Gastroesophageal sphincter (tissue), 4 donors: ENCODE results near the gene THRSP. TPM values are rescaled to one million over a fixed set of nuclear protein-coding genes. Genes with fewer than 3 reads are reported as not detected.
A peak's percentile ranks its signal among the peaks of the same experiment; 100 is the strongest.

ENCODE experiments used
- ATAC-seq: fragments of 150-250 bp; one replicate; pipeline ENCODE4 v1.9.1; 2016; ENCODE audit warnings: mild to moderate bottlenecking, moderate library complexity
- H3K27ac ChIP-seq, 4 donors: fragments of 200-600 bp; sonication (generic) in 3 of 4; 1 replicate in 3 of 4; 2 replicates in 1 of 4; pipeline ENCODE4 v1.5.1; 2016 to 2019
- H3K27me3 ChIP-seq: fragments of 200-600 bp; sonication (generic); one replicate; pipeline ENCODE4 v1.5.1; 2019
- H3K36me3 ChIP-seq, 2 donors: fragments of 200-600 bp; sonication (generic); one replicate each; pipeline ENCODE4 v1.5.1; 2019; ENCODE audit warnings: control low read depth in 1 of 2
- H3K4me1 ChIP-seq, 3 donors: fragments of 200-600 bp; sonication (generic); 1 replicate in 2 of 3; 2 replicates in 1 of 3; pipeline ENCODE4 v1.5.1; 2016 to 2019; ENCODE audit warnings: control low read depth in 2 of 3
- H3K4me3 ChIP-seq, 2 donors: fragments of 200-600 bp; sonication (generic); one replicate each; pipeline ENCODE4 v1.5.1; 2019; ENCODE audit warnings: mild to moderate bottlenecking in 1 of 2, moderate library complexity in 1 of 2
- H3K9me3 ChIP-seq, 3 donors: fragments of 200-600 bp; sonication (generic); one replicate each; pipeline ENCODE4 v1.5.1; 2017 to 2019; ENCODE audit warnings: control low read depth in 2 of 3
- CTCF ChIP-seq, 4 experiments: fragments of 200-600 bp in 2 of 4; fragments of 450-650 bp in 2 of 4; sonication (generic) in 1 of 4; IDR thresholded peaks; one replicate each; pipeline ENCODE4 v1.5.1; 2017 to 2019; ENCODE audit warnings: antibody characterized with exemption in 4 of 4, mild to moderate bottlenecking in 2 of 4, moderate library complexity in 2 of 4
- EP300 ChIP-seq: sonication (generic); formaldehyde crosslinking; IDR thresholded peaks from one replicate; pipeline ENCODE4 v1.6.1; 2017; ENCODE audit warnings: antibody characterized with exemption, mild to moderate bottlenecking
- POLR2A ChIP-seq, 2 donors: fragments of 450-650 bp; IDR thresholded peaks; one replicate each; pipeline ENCODE4 v1.6.1; 2017; ENCODE audit warnings: antibody characterized with exemption in 2 of 2, mild to moderate bottlenecking in 2 of 2, moderate library complexity in 1 of 2
- POLR2AphosphoS5 ChIP-seq: sonication (generic); formaldehyde crosslinking; IDR thresholded peaks from one replicate; pipeline ENCODE4 v1.6.1; 2017; ENCODE audit warnings: antibody characterized with exemption
- WGBS, 2 donors: methylation state at CpG; one replicate each; pipeline ENCODE4 v1.1.5; 2018; ENCODE audit warnings: low coverage in 1 of 2; 5-methylcytosine and 5-hydroxymethylcytosine counted together
- total RNA-seq, 4 donors: library from RNA; depleted of rRNA; stranded (reverse); fragments of >200 nt; gene quantifications; one replicate each; pipeline ENCODE4 v1.1.0, GENCODE V29; 2016

The THRSP gene
- total RNA-seq, 4 donors from 2014 or later = 2.0 TPM; not detected in 3

DNA sequence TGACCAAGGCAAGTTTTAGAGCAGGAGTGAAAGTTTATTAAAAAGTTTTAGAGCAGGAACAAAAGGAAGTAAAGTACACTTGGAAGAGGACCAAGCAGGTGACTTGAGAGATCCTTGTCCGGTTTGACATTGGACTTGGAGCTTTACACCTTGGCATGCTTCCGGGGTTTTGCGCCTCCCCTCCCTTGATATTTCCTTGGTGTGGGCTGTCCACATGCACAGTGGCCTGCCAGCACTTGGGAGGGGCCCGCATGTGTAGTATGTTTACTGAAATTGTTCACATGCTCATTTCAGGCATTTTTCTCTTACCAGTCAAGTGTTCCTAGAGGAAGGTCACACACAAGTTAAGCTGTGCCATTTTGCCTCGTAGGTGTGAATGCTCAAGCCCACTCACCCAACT, 19.0 kb upstream of the THRSP start:
- Histone ChIP-seq H3K36me3 (no peaks in the 10 kb centered on the region), H3K9me3 (no peaks in the 10 kb centered on the region), H3K27me3 (no peaks in the 10 kb centered on the region), H3K4me1 (peaks cover 0 to 32% (median 0%) of the 10 kb centered on the region in 3 donors), H3K27ac (no peak overlapping the region), H3K4me3 (no peak overlapping the region)
- WGBS, 2 donors = 98 to 100% methylated on average over 2 to 5 of the region's 5 CpGs
- no peak for ATAC-seq
- TF ChIP-seq CTCF (IDR thresholded peaks at IDR 0.05) = no peak
- no peak for TF ChIP-seq POLR2AphosphoS5
- no peak for TF ChIP-seq POLR2A (IDR thresholded peaks at IDR 0.05)
- TF ChIP-seq EP300 = no peak

GRCh38 chr11:78045851-78046485, 17.7 kb upstream of the THRSP start:
- Histone ChIP-seq H3K27me3 (no peaks in the 10 kb centered on the region), H3K4me3 (peak overlapping the region; percentile 41 to 55), H3K36me3 (no peaks in the 10 kb centered on the region), H3K27ac (peak overlapping the region; percentile 19 to 81 (median 79)), H3K4me1 (peaks cover 0 to 19% (median 0%) of the 10 kb centered on the region in 3 donors), H3K9me3 (no peaks in the 10 kb centered on the region)
- WGBS, 2 donors = 0% methylated on average over 5 to 18 of the region's 28 CpGs
- peak; percentile 93 for ATAC-seq
- TF ChIP-seq EP300 (no peak), POLR2A (IDR thresholded peaks at IDR 0.05) (no peak), CTCF (IDR thresholded peaks at IDR 0.05) (peak; percentile 94 to 99 (median 96)), POLR2AphosphoS5 (peak; percentile 78)

- Histone ChIP-seq H3K4me3 (peak overlapping the region in 1 of 2 donors; percentile 55), H3K27ac (peak overlapping the region in 2 of 4 donors; percentile 80 to 81), H3K4me1 (peaks cover 0 to 18% (median 0%) of the 10 kb centered on the region in 3 donors), H3K9me3 (no peaks in the 10 kb centered on the region), H3K36me3 (no peaks in the 10 kb centered on the region), H3K27me3 (no peaks in the 10 kb centered on the region)
- WGBS, 2 donors = 30 to 33% methylated on average over 1 to 4 of the region's 6 CpGs
- ATAC-seq = no peak
- TF ChIP-seq EP300 (no peak), POLR2A (IDR thresholded peaks at IDR 0.05) (no peak), CTCF (IDR thresholded peaks at IDR 0.05) (no peak), POLR2AphosphoS5 (no peak)
These were observed 17.2 kb upstream of the THRSP start for GRCh38 chr11:78046486-78046854.

DNA sequence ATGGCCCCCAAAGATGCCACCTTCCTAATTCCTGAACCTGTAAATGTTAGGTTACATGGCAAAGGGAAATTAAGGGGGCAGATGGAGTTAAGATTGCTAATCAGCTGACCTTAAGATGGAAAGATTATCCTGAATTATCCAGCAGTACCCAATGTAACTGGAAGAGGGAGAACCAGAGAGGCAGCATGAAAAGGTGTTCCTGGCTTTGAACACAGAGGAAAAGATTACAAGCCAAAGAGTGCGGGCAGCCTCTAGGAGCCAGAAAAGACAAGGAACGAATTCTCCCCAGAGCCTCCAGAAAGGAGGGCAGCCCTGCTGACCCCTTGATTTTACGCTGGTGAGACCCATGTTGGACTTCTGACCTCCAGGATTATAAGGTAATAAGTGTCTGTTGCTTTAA, 15.1 kb upstream of the THRSP start:
- no peak overlapping the region for H3K27ac ChIP-seq
- H3K27me3 ChIP-seq = no peaks in the 10 kb centered on the region
- H3K36me3 ChIP-seq = no peaks in the 10 kb centered on the region
- no peaks in the 10 kb centered on the region for H3K9me3 ChIP-seq
- 88 to 100% methylated on average over 1 to 3 of the region's 3 CpGs for WGBS, 2 donors
- peaks cover 0 to 18% (median 0%) of the 10 kb centered on the region in 3 donors for H3K4me1 ChIP-seq
- TF ChIP-seq POLR2AphosphoS5 (no peak), CTCF (IDR thresholded peaks at IDR 0.05) (no peak), POLR2A (IDR thresholded peaks at IDR 0.05) (no peak), EP300 (no peak)
- no peak overlapping the region for H3K4me3 ChIP-seq
- ATAC-seq = no peak

GRCh38 chr11:78049348-78049747, 14.3 kb upstream of the THRSP start:
- Histone ChIP-seq H3K27me3 (no peaks in the 10 kb centered on the region), H3K27ac (no peak overlapping the region), H3K4me3 (no peak overlapping the region), H3K9me3 (no peaks in the 10 kb centered on the region), H3K36me3 (no peaks in the 10 kb centered on the region), H3K4me1 (peaks cover 0 to 18% (median 0%) of the 10 kb centered on the region in 3 donors)
- TF ChIP-seq POLR2AphosphoS5 = no peak
- WGBS, 2 donors = 80 to 89% methylated on average over 5 to 7 of the region's 8 CpGs
- no peak for ATAC-seq
